HepG2 (cell line): ENCODE data around the gene CAST. TPM values are rescaled to one million over a fixed set of nuclear protein-coding genes. Genes with fewer than 3 reads are reported as not detected.

Source experiments
- ATAC-seq: fragments of 200-7000 bp; cut with Tn5 transposase; 3 replicates; pipeline ENCODE4 v1.9.1; 2020; ENCODE audit warnings: mild to moderate bottlenecking, moderate library complexity
- BruUV-seq: library from RNA; stranded (reverse); fragments of 400-500 nt; replicated peaks from 2 replicates; lab custom pipeline; 2021; lab: Mats Ljungman, UMichigan
- CTCF ChIA-PET: fragments of 300-600 bp; formaldehyde crosslinking; extraction: SDS; loops from one replicate; lab custom pipeline; 2021; ENCODE audit warnings: low total read pairs, inconsistent platforms, low intra/inter-chr PET ratio; lab: Yijun Ruan, JAX
- POLR2A ChIA-PET: fragments of 350-600 bp; sonication (Branson Sonifier 250); formaldehyde crosslinking; loops from one replicate; lab custom pipeline; 2020; ENCODE audit warnings: antibody characterized with exemption, inconsistent platforms; lab: Yijun Ruan, JAX
- DNase-seq: peaks from one replicate; pipeline ENCODE4 v3.0.0-alpha.2; 2015; ENCODE audit warnings: low spot score
- FAIRE-seq: peaks from 3 replicates; lab custom pipeline; 2011; peaks lifted over from hg19 to GRCh38; lab: Jason Lieb, UNC
- H2AFZ ChIP-seq: one replicate; pipeline ENCODE4 v1.6.1; 2011; ENCODE audit warnings: low read length, inconsistent platforms
- H3K27ac ChIP-seq: fragments of 300-600 bp; 3 replicates; pipeline ENCODE4 v1.8.0; 2011; ENCODE audit warnings: mixed run types, mild to moderate bottlenecking, mixed read lengths, low read length, inconsistent platforms; ENCODE audit not compliant: insufficient read depth; ENCODE audit errors: extremely low read length
- H3K27me3 ChIP-seq, 2 experiments: fragments of 200-600 bp in 1 of 2; 2 replicates in 1 of 2; 3 replicates in 1 of 2; pipeline versions ENCODE4 v1.6.0 to v1.8.0; 2011; ENCODE audit warnings: low read length in 2 of 2, mild to moderate bottlenecking in 2 of 2, moderate library complexity in 2 of 2, inconsistent platforms in 1 of 2; ENCODE audit not compliant: insufficient read depth in 2 of 2, control insufficient read depth in 1 of 2
- H3K36me3 ChIP-seq, 2 experiments: fragments of 200-600 bp in 1 of 2; replicated peaks in 1 of 2; 2 replicates in 1 of 2; 3 replicates in 1 of 2; pipeline versions ENCODE4 v1.5.1 to v1.8.0; 2011; ENCODE audit warnings: low read length in 2 of 2, inconsistent platforms in 1 of 2; ENCODE audit not compliant: insufficient read depth in 2 of 2, control insufficient read depth in 1 of 2
- H3K4me1 ChIP-seq: 2 replicates; pipeline ENCODE4 v1.5.1; 2012; ENCODE audit warnings: low read length, inconsistent platforms; ENCODE audit not compliant: insufficient read depth
- H3K4me2 ChIP-seq: 2 replicates; pipeline ENCODE4 v1.6.0; 2011; ENCODE audit warnings: low read depth, low read length, inconsistent platforms
- H3K4me3 ChIP-seq, 3 experiments: fragments of 200-600 bp in 1 of 3; sonication (generic), shearing (Covaris generic) in 1 of 3; replicated peaks in 1 of 3; 2 replicates each; pipeline ENCODE4 v1.5.1; 2011 to 2016; ENCODE audit warnings: low read length in 3 of 3, inconsistent platforms in 2 of 3, low read depth in 2 of 3, mild to moderate bottlenecking in 2 of 3, control low read depth in 1 of 3, mixed read lengths in 1 of 3; ENCODE audit not compliant: insufficient read depth in 1 of 3
- H3K79me2 ChIP-seq: one replicate; pipeline ENCODE4 v1.6.1; 2011; ENCODE audit warnings: low read length, inconsistent platforms; ENCODE audit not compliant: insufficient read depth
- H3K9ac ChIP-seq: 2 replicates; pipeline ENCODE4 v1.6.0; 2011; ENCODE audit warnings: mild to moderate bottlenecking, low read depth, low read length, inconsistent platforms; ENCODE audit not compliant: insufficient read depth
- H3K9me3 ChIP-seq: 2 replicates; pipeline ENCODE4 v1.5.1; 2012; ENCODE audit warnings: mild to moderate bottlenecking, low read length
- H4K20me1 ChIP-seq: 2 replicates; pipeline ENCODE4 v1.6.0; 2011; ENCODE audit warnings: inconsistent platforms, mild to moderate bottlenecking, low read length, moderate library complexity; ENCODE audit not compliant: insufficient read depth
- DPF2 ChIP-seq: sonication (generic); formaldehyde crosslinking; IDR thresholded peaks from 2 replicates; pipeline ENCODE4 v1.4.0; 2020; ENCODE audit warnings: mild to moderate bottlenecking, low read depth, missing genetic modification reagents, borderline replicate concordance
- EP300 ChIP-seq, 3 experiments: sonication (generic) in 1 of 3; formaldehyde crosslinking in 1 of 3; IDR thresholded peaks; 2 replicates each; pipeline versions ENCODE4 v1.5.1 to v1.6.1; 2011 to 2020; ENCODE audit warnings: low read depth in 2 of 3, low read length in 2 of 3, borderline replicate concordance in 1 of 3, improper control_type of control experiment in 1 of 3, mild to moderate bottlenecking in 1 of 3, missing genetic modification reagents in 1 of 3, moderate library complexity in 1 of 3
- GABPB1 ChIP-seq: IDR thresholded peaks from 2 replicates; pipeline ENCODE4 v1.6.1; 2016; ENCODE audit warnings: mild to moderate bottlenecking, missing genetic modification reagents, moderate library complexity, missing compliant biosample characterization
- GLI4 ChIP-seq: sonication (generic); formaldehyde crosslinking; IDR thresholded peaks from 2 replicates; pipeline ENCODE4 v1.5.1; 2020; ENCODE audit warnings: missing genetic modification reagents, mild to moderate bottlenecking, moderate library complexity, borderline replicate concordance
- KDM1A ChIP-seq: IDR thresholded peaks from 2 replicates; pipeline ENCODE4 v1.6.1; 2016; ENCODE audit warnings: missing compliant biosample characterization
- POLR2G ChIP-seq: fragments of 200-400 bp; formaldehyde crosslinking; IDR thresholded peaks from 2 replicates; pipeline ENCODE4 v1.6.1; 2018; ENCODE audit warnings: mild to moderate bottlenecking, low read depth, low read length, moderate library complexity
- STAG1 ChIP-seq: sonication (generic); formaldehyde crosslinking; IDR thresholded peaks from 2 replicates; pipeline ENCODE4 v1.4.0; 2020; ENCODE audit warnings: missing genetic modification reagents
- ZMYM4 ChIP-seq: sonication (generic); formaldehyde crosslinking; IDR thresholded peaks from 2 replicates; pipeline ENCODE4 v1.8.1; 2023; ENCODE audit warnings: mild to moderate bottlenecking, missing genetic modification reagents
- ZNF232 ChIP-seq: sonication (generic); formaldehyde crosslinking; IDR thresholded peaks from 2 replicates; pipeline ENCODE4 v1.4.0; 2020; ENCODE audit warnings: missing genetic modification reagents, borderline replicate concordance
- ZNF574 ChIP-seq: sonication (generic); formaldehyde crosslinking; IDR thresholded peaks from 2 replicates; pipeline ENCODE4 v1.4.0; 2020; ENCODE audit warnings: missing genetic modification reagents
- ZNF75D ChIP-seq: sonication (generic); formaldehyde crosslinking; IDR thresholded peaks from 2 replicates; pipeline ENCODE4 v1.8.1; 2023; ENCODE audit warnings: missing genetic modification reagents, mild to moderate bottlenecking, borderline replicate concordance
- WGBS: methylation state at CpG from one replicate; pipeline ENCODE4 v1.1.6; 2017; ENCODE audit warnings: low lambda C conversion rate; 5-methylcytosine and 5-hydroxymethylcytosine counted together
- in situ Hi-C: cut with HindIII; loops from 2 replicates; pipeline ENCODE4 v1.10.0; 2017; ENCODE audit warnings: low pct_unique_long_range_greater_than_20kb; ENCODE audit not compliant: extremely low pct_ligation_motif_present
- intact Hi-C: fragments of 100-400 bp; cut with micrococcal nuclease; formaldehyde crosslinking; loops from one replicate; pipeline ENCODE4 v1.10.0; 2022; ENCODE audit not compliant: unreplicated experiment
- polyA plus RNA-seq, 8 experiments: library from polyadenylated mRNA; depleted of rRNA in 3 of 8; stranded (reverse) in 7 of 8; unstranded in 1 of 8; fragments of >200 nt; fragmentation: Illumina TruSeq in 4 of 8; extraction: Trizol in 4 of 8; gene quantifications; 2 replicates each; pipeline versions ENCODE4 v1.2.1 to v1.2.3, GENCODE V29; 2011 to 2016; ENCODE audit warnings: low read depth in 4 of 8, missing spikeins in 1 of 8, mixed read lengths in 1 of 8; ENCODE audit not compliant: insufficient read depth in 1 of 8
- total RNA-seq, 5 experiments: library from RNA; depleted of rRNA; stranded (reverse); fragments of >200 nt; fragmentation: Illumina TruSeq; extraction: Trizol; gene quantifications; 2 replicates each; pipeline ENCODE4 v1.2.3, GENCODE V29; 2016; ENCODE audit warnings: low read depth in 1 of 5
- TF ChIP-seq, protein P1 (sequence below): sonication (generic); formaldehyde crosslinking; IDR thresholded peaks from 2 replicates; pipeline ENCODE4 v1.4.0; 2020; ENCODE audit warnings: missing genetic modification reagents; ENCODE audit errors: not compliant biosample characterization
- TF ChIP-seq, protein P2 (sequence below): sonication (generic); formaldehyde crosslinking; conservative IDR thresholded peaks from 2 replicates; pipeline ENCODE4 v1.8.1; 2023; ENCODE audit warnings: missing genetic modification reagents

CAST gene
- total and polyA plus RNA-seq, 2 of the 13 experiments (the other 11 are each of a cell fraction or from before 2014, with no cell fraction given) = 42.1 to 67.6 TPM

- no peak overlapping the region for H3K4me2 ChIP-seq
- peaks cover 40% of the 10 kb centered on the region for H3K79me2 ChIP-seq
- intact Hi-C loops = no loop called here
- TF ChIP-seq, protein P1, sequence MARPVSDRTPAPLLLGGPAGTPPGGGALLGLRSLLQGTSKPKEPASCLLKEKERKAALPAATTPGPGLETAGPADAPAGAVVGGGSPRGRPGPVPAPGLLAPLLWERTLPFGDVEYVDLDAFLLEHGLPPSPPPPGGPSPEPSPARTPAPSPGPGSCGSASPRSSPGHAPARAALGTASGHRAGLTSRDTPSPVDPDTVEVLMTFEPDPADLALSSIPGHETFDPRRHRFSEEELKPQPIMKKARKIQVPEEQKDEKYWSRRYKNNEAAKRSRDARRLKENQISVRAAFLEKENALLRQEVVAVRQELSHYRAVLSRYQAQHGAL (CRISPR knock-in tag) = no peak
- TF ChIP-seq, all 625 proteins: peak for 0
- H3K27ac ChIP-seq = no peak overlapping the region
- no TSS peak for BruUV-seq
- H3K4me1 ChIP-seq = peaks cover 40% of the 10 kb centered on the region
- CTCF ChIA-PET = no interaction called here
- DNase-seq (no peak), FAIRE-seq (no peak), ATAC-seq (no peak)
- H3K9ac ChIP-seq = no peak overlapping the region
- H3K36me3 ChIP-seq = no peaks in the 10 kb centered on the region
- WGBS = 50% methylated on average over 2 of the region's 2 CpGs
- peaks cover 5% of the 10 kb centered on the region; the same call in 1 of the 2 replicates for H4K20me1 ChIP-seq
- H2AFZ ChIP-seq = no peak overlapping the region
- in situ Hi-C loops = no loop called here
- POLR2A ChIA-PET = no interaction called here
- no peak overlapping the region for H3K4me3 ChIP-seq
- H3K9me3 ChIP-seq = no peaks in the 10 kb centered on the region
- H3K27me3 ChIP-seq = no peaks in the 10 kb centered on the region
These were observed 54.5 kb downstream of the CAST start for GRCh38 chr5:96716716-96717115.

DNA sequence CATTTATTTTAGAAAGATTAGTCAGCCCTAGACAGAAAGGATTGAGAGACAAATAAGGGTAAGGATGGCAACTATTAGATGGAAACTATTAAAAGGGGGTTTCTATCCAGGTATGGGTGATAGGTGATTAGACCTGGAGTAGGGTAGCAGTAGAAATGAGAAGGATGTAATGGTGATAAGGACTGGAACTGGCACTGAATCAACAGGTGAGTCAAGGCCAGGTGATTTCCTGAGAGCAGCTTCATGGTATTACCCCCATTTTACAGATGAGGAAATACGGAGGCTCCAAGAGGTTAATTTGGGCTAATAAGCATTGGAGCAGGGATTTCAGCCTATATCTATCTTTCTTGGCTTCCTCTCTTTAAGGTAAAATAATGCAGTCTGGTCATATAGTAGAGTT lies 55.7 kb downstream of the CAST start:
- in situ Hi-C loops = no loop called here
- H3K27me3 ChIP-seq = no peaks in the 10 kb centered on the region
- BruUV-seq = no TSS peak
- H3K4me2 ChIP-seq = no peak overlapping the region
- H3K9ac ChIP-seq = no peak overlapping the region
- intact Hi-C loops = no loop called here
- no peak for TF ChIP-seq EP300 (IDR thresholded peaks at IDR 0.05; ENCODE audit: low read depth in 2 of 2, low read length in 2 of 2)
- TF ChIP-seq EP300 (CRISPR knock-in tag; IDR thresholded peaks at IDR 0.05; ENCODE audit: borderline replicate concordance) = no peak
- no peak for TF ChIP-seq ZNF75D (CRISPR knock-in tag)
- TF ChIP-seq KDM1A = no peak
- no peak for TF ChIP-seq POLR2G
- no peak for TF ChIP-seq GLI4 (CRISPR knock-in tag)
- TF ChIP-seq, protein P2, sequence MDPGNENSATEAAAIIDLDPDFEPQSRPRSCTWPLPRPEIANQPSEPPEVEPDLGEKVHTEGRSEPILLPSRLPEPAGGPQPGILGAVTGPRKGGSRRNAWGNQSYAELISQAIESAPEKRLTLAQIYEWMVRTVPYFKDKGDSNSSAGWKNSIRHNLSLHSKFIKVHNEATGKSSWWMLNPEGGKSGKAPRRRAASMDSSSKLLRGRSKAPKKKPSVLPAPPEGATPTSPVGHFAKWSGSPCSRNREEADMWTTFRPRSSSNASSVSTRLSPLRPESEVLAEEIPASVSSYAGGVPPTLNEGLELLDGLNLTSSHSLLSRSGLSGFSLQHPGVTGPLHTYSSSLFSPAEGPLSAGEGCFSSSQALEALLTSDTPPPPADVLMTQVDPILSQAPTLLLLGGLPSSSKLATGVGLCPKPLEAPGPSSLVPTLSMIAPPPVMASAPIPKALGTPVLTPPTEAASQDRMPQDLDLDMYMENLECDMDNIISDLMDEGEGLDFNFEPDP (CRISPR knock-in tag) = no peak
- TF ChIP-seq ZNF232 = no peak
- TF ChIP-seq ZMYM4 (CRISPR knock-in tag) = no peak
- TF ChIP-seq DPF2 (CRISPR knock-in tag) = no peak
- no peak for TF ChIP-seq STAG1
- TF ChIP-seq ZNF574 (CRISPR knock-in tag) = no peak
- TF ChIP-seq GABPB1 (CRISPR knock-in tag) = no peak
- H3K79me2 ChIP-seq = peaks cover 40% of the 10 kb centered on the region
- H3K27ac ChIP-seq = no peak overlapping the region
- peaks cover 31% of the 10 kb centered on the region for H3K4me1 ChIP-seq
- H4K20me1 ChIP-seq = peaks cover 5% of the 10 kb centered on the region; the same call in 1 of the 2 replicates
- H3K9me3 ChIP-seq = no peaks in the 10 kb centered on the region
- ChIA-PET CTCF (no interaction called here), POLR2A (no interaction called here)
- WGBS = 88% methylated on average over 1 of the region's 1 CpG
- H3K4me3 ChIP-seq = no peak overlapping the region
- ATAC-seq (no peak), FAIRE-seq (no peak), DNase-seq (no peak)
- no peaks in the 10 kb centered on the region for H3K36me3 ChIP-seq
- H2AFZ ChIP-seq = no peak overlapping the region
